HG02943 (cell line): ENCODE data around the gene SULF2.
"Not testable (repeated sequence)": the region's sequence is repeated elsewhere in the genome, so short reads cannot be mapped to it uniquely, and the experiment has no call there.

Source experiments
- ATAC-seq: cut with Tn5 transposase; IDR thresholded peaks from one replicate; pipeline ENCODE4 v1.9.1; 2021; ENCODE audit warnings: mild to moderate bottlenecking, low read depth, moderate library complexity; ENCODE audit not compliant: unreplicated experiment

The SULF2 gene

DNA sequence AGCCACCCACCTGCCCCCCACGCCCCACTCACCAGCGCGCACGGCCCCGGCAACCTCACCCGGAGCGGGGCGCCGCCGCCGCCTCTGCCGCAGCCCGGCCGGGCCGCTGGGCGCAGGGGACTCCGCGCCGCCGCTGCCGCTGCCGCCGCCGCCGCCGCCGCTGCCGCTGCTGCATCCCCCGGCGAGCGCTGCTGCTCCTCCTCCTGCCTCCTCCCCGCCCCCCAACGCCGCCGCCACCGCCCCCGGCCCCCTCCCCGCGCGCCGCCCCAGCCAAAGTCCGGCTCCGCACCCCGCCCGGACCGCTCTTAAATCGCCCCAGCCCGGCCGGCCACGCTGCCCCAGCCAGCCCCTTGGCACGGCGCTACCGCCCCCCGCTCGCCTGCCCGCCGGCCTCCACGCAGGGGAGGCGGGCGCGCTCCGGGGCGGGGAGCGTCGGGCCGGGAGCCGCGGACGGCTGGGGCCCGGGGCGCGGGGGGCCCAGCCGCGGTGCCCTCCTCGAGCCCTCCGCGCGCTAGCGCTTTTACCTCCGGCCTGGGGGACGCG lies at the start of gene SULF2:
SULF2 (minus strand) TSS at position 171 of the 543 bp plus-strand sequence. CDS start 28,118 bp downstream, outside the sequence.
- no peak for ATAC-seq

- ATAC-seq, result not testable (repeated sequence)
These were observed 46.4 kb upstream of the SULF2 start for GRCh38 chr20:47831675-47832074.

GRCh38 chr20:47826716-47827115 lies 41.4 kb upstream of the SULF2 start:
- ATAC-seq, result not testable (repeated sequence)

- ATAC-seq, result not testable (repeated sequence)
These were observed 40.7 kb upstream of the SULF2 start for GRCh38 chr20:47826006-47826405.

DNA sequence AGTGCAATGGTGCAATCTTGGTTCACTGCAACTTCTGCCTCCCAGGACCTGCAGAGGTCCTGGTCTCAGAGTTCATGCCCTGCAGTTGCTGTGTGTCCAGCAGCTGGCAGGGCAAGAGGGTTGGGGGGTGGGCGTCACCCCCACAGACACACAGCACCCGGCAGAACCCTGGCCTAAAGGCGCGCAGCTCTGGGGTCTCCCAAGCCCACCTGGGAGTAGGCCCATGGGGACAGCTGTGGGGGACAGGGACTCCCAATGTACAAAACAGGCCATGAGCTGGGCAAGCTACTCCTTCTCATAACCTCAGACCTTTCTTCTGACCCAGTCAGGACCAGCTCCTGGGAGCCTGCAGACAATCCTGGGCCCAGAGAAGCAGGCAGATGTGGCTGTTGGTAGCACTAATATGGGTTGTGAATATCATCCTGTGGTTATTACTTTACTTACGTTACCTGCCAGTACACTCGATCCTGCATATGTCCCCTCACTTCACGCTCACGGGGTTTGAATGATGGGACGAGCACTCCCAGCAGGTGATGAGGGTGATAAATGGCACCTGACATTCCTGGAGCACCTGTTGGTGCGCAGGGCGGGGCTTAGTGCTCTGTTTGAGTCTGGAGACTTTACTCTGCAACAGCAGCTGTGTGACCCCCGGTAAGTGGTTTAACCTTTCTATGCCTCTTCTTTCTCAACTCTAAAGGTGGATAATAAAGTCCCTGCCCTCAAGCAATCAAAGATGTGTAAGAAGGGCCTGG lies 39.9 kb upstream of the SULF2 start:
- no peak for ATAC-seq

DNA sequence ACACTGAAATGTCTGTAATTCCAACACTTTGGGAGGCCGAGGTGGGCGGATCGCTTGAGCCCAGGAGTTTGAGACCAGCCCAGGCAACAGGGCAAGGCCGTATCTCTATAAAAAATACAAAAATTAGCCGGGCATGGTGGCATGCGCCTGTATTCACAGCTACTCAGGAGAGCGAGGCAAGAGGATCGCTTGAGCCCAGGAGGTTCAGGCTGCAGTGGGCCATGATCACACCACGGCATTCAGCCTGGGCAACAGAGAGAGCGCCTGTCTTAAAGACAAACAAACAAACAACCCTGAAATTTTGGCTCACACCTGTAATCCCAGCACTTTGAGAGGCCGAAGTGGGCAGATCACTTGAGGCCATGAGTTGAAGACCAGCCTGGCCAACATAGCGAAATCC lies 38.7 kb upstream of the SULF2 start:
- ATAC-seq, result not testable (repeated sequence)

DNA sequence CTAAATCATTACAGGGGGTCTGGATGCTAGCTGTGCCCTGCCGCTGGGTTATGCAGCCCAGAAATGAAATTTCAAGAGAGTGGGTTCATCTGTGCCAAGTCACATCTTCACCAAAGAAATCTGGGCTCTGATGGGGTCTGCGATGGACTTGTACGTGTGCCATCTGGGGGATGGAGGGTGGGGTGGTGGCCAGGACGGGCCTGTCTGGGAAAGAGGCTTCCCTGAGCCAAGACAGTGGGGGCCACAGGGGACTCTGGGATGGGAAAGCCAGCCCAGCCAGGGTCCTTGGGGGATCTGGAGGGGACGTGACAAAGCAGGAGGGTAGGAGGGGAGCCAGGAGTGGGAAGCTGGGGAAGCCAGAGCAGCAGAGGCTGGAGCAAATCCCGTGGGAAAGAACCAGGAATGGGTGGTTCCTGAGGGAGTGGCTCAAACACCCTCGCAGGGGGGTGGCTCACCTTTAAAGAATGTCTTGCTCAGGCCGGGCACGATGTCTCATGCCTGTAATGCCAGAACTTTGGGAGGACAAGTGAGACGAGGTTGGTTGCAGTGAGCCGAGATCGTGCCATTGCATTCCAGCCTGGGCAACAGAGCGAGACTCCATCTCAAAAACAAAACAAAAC lies 36.3 kb upstream of the SULF2 start:
- ATAC-seq, result no peak

DNA sequence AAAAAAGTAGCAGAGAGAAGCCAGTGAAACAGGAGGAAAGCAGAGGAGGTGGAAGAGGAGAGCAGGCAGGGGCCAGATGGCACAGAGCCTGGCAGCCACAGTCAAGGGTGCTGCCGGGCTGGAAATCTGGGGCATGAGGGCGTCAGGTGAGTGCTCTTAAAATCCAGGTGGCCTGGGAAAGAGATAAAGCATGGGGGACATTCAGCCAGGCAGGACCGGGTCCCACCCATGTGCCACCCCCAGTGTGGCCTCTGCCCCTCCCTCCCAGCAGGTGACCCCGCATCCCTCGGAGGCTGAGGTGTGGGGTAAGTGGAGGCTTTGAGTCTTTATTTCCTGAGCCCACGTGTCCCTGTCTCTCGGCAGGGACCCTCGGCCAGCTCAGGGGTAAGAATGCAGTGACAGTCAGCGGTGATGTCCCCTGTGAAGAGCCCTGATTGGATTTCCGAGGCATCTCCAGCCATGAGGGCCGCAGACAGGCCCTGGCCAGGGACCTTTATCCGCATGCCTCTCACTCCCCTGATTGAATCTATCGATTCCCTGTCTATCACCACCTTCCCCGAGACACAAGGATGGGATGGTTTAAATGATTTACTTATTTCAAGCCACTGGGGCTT lies 33.8 kb upstream of the SULF2 start:
- ATAC-seq, result no peak

DNA sequence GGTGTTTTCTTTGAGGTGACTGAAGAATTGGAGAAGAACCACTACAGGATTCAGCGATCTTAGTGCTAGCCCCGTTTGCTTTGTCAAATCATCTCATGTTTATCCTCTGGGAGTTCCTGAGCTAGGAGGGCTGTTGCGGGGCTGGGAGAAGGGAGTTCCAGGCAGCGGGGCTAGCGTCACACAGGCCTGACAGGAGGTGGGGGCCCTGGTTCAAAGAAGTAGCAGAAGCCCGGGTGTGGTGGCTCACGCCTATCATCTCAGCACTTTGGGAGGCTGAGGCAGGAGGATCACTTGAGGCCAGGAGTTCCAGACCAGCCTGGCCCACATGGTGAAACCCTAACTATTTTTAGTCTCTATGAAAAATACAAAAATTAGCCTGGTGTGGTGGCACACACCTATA lies 33.2 kb upstream of the SULF2 start:
- no peak for ATAC-seq

- no peak for ATAC-seq
These were observed 32.7 kb upstream of the SULF2 start for GRCh38 chr20:47818016-47818415.

DNA sequence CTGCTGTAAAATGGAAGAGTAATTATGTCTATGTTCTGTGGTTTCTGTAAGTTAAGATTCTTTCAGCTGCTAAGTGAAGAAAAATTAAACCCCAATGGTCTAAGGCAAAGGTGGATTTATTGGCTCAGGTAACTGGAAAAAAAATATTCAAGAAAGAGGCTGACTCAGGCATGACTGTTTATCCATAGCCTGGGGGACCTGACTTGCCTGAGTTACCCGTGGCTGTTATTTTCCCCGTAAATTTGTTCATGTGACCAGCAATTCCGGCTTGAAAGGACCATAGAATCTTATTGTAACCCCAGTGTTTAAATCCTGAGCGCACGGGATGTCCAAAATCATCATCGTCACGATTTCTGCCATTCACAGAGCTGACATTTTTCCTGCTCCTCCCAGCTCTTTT lies 32.3 kb upstream of the SULF2 start:
- ATAC-seq, result no peak

DNA sequence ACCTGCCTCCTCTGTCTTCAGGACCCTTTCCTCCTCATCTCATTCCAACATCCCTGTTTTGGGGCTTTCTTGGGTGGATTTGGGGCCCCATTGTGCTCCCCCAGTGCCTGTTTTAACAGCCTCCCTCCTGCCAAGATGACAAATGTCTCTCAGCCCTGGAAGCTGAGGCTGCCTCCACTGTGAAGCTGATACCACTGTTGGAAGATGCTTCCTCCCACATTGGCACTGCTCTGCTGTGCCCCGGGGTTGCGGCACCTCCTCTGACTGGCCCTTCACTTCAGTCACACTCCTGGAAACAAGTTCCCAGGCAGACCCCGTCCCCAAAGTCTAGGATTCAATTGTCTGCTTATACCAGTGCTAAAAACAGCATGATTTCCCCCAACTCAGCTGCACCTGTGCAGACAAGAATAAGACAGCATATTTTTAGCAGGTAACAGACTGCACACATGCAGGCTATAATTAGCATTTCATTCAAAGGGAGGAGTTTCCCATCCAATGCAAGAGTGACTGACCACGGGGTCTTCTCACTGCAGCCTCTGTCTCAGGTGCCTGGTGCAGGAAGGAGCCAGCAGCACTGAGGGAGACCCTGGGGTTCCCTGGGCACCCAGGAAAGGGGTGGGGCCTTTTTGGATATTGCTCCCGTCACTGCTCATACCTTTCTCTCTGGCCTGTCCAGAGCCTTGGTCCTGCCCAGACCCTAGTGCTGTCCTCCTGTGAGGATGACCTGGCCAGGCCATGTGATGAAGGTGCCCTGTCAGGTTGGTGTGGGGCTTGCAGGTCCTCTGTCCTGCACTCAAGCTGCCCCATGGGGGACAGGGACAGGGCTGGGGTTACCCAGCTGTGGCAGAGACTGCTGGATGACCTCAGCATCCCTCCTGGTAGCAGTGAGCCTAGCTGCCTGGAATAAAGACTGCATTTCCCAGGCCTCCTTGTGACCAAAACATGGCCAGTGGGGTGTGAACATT lies 31.5 kb upstream of the SULF2 start:
- ATAC-seq, result no peak

DNA sequence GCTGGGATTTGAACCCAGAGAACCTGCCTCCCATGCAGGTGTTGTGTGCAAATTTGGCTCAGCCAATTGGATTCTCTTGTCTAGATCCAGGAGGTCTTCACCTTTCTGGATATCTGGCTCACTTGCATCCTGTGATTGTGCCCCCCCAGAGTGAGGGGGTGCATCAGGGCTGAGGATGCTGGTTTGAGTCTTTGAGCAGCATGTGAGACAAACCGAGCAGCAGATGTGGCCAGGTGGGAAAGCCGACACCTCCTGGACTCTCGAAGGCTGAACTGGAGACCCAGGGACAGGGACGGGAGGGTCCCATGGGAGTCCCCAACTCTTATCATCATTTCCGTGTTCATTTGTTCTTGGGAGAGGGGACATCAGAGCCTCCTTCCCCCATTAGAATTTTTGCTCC lies 30.6 kb upstream of the SULF2 start:
- no peak for ATAC-seq

DNA sequence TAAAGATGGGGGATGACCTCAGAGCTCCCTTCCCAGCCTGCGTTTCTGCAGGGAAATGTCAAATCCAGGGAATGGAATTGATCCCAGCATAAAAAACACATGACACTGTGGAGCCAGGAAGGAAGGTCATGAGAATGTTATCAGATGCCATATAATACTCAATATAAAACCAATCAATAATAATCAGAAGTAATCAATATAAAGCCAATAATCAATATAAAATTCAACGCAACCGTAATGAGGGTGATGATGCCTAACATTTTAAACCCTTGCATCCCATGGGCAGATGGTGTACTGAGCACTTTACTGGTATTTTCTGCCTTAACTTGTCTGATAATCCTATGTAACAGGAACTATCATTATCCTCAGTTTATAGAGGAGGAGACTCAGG lies 30.1 kb upstream of the SULF2 start:
- ATAC-seq, result no peak

- no peak for ATAC-seq
These were observed 29.5 kb upstream of the SULF2 start for GRCh38 chr20:47814632-47815415.

- ATAC-seq, result no peak
These were observed 25.6 kb upstream of the SULF2 start for GRCh38 chr20:47810721-47811347.

DNA sequence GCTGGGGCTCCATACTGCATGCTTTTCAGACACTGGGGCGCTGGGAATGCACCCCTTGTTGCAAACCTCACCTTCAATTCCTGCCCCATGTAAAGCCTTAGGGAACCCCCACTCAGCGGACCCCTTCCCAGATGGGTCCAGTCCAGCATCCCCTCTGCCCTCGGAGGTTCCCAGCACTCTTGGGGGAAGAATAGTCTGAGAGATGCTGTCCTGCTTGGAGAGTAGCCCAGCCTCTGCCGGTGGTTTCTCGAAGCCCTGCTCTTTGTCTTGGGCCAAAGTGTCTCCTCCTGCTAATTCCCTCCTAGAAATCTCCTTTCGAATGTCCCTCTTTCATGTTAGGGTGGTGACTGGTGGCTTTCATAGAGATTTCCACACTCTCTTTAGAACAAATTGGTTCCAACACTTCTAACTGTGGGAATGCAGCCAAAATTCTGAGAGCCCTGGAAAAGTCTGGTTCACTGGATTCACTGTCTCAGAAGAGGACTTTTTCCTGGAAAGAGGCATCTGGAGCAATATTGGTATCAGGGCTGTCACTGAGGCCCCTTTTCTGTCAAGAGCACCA lies 24.9 kb upstream of the SULF2 start:
- no peak for ATAC-seq

DNA sequence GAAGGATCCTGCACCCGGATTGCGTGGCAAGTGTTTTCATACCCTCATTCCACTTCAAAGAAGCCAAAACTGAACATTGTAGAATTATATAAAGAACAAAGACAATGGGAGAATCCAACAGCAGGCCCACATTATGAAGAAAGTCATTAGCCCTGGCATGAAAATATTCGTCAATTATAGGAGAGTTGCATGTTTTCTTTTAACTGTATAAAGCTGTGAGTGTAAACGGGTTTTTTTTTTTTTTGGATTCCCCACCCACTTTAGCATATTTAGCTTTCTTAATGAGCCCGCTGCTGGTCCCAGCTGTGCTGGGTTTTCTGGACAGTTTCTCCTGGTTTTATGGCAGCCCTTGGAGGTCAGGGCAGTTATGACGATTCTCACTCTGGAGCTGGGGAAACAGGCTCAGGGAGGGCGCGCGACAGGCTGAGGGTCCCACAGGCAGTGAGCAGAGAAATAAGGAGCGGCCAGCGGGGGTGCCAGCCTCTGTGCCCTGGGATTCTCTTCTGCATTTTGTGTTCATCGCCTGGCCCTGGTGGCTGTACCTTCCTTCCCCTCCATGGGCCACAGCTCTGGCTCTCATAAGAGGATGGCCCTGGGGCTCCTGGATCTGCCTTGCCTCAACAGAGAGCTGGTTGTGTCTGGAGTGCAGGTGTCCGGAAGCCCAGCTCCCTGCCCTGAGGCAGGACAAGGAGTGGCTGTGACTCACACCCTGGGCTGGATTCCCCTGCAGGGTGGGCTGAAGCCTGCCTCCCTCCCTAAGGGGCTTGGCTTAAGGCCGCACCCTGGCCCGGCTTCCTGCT lies 24.1 kb upstream of the SULF2 start:
- no peak for ATAC-seq
